ENCODE measurements around the gene CLEC4C. TPM values are rescaled to one million over a fixed set of nuclear protein-coding genes. Genes with fewer than 3 reads are reported as not detected.

Gene CLEC4C
- total and polyA plus RNA-seq, 2 experiments from 2014 or later: not detected

DNA sequence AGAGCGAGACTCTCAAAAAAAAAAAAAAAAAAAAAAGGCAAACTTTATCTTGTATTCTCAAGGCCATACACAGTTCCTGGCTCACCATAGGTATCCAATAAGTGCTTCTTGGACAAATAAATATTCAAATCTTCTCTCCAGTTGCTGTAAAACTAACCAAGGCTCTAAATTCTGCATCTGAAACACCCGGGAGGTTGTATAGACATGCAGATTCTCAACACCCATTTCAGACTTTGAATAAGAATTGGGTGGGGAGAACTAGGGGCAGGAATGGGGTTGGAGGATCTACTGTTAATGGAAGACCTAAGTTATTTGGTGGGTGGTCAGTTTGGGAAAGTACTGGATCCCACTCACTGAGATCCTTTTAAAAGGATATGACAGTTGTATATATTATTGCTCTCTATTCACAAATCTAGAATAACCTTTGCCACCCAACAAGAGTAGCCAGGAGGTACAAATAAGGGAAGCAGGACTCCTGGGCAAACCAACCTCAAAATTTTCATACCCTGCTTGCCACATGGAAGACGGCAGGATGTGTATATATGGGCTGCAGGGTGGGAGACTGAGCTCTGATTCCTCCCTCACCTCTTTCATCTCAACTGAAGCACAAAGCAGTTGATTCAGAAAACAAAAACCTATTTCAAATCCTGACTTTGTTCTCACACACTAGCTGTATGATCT is 52.5 kb downstream of the CLEC4C start:
- TF ChIP-seq, protein P1, sequence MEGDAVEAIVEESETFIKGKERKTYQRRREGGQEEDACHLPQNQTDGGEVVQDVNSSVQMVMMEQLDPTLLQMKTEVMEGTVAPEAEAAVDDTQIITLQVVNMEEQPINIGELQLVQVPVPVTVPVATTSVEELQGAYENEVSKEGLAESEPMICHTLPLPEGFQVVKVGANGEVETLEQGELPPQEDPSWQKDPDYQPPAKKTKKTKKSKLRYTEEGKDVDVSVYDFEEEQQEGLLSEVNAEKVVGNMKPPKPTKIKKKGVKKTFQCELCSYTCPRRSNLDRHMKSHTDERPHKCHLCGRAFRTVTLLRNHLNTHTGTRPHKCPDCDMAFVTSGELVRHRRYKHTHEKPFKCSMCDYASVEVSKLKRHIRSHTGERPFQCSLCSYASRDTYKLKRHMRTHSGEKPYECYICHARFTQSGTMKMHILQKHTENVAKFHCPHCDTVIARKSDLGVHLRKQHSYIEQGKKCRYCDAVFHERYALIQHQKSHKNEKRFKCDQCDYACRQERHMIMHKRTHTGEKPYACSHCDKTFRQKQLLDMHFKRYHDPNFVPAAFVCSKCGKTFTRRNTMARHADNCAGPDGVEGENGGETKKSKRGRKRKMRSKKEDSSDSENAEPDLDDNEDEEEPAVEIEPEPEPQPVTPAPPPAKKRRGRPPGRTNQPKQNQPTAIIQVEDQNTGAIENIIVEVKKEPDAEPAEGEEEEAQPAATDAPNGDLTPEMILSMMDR (IDR thresholded peaks at IDR 0.05; ENCODE audit: low read depth, low read length): no peak
- no peaks in the 10 kb centered on the region for H3K27me3 ChIP-seq
- no peak overlapping the region for H3K4me3 ChIP-seq
- H3K36me3 ChIP-seq: no peaks in the 10 kb centered on the region
- no peak overlapping the region for H3K27ac ChIP-seq
- H3K4me1 ChIP-seq (ENCODE audit: low read depth): peaks cover 14% of the 10 kb centered on the region
- H3K9me3 ChIP-seq (ENCODE audit: low read depth): no peaks in the 10 kb centered on the region
- DNase-seq (ENCODE audit: low read depth in 1 of 2, low spot score in 1 of 2): no peak

GRCh38 chr12:7693793-7694192 is 53.4 kb downstream of the CLEC4C start:
- no peak overlapping the region for H3K27ac ChIP-seq
- H3K4me1 ChIP-seq (ENCODE audit: low read depth): peaks cover 14% of the 10 kb centered on the region
- H3K4me3 ChIP-seq: no peak overlapping the region
- no peaks in the 10 kb centered on the region for H3K36me3 ChIP-seq
- H3K27me3 ChIP-seq: no peaks in the 10 kb centered on the region
- no peaks in the 10 kb centered on the region for H3K9me3 ChIP-seq (ENCODE audit: low read depth)
- TF ChIP-seq, protein P1 (IDR thresholded peaks at IDR 0.05; ENCODE audit: low read depth, low read length): no peak
- DNase-seq (ENCODE audit: low read depth in 1 of 2, low spot score in 1 of 2): no peak

DNA sequence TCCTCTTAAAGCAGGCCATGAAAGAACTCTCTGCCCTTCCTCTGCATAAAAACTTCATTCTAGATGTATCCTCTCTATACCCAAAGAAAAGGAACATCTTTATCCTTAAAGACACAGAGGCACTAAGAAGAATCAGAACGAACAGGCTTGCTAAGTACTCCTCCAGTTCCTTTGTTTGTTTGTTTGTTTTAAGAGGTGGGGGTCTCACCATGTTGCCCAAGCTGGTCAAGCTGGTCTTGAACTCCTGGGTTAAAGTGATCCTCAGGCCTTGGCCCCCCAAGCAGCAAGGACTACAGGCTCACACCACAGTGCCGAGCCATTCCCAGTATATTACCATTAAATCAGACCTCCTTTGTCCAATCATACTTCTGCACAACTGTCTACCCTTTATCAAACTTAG is 65.6 kb downstream of the CLEC4C start:
- TF ChIP-seq, protein P1 (IDR thresholded peaks at IDR 0.05; ENCODE audit: low read depth, low read length): no peak
- H3K27ac ChIP-seq: no peak overlapping the region
- no peaks in the 10 kb centered on the region for H3K4me1 ChIP-seq (ENCODE audit: low read depth)
- no peak overlapping the region for H3K4me3 ChIP-seq
- no peaks in the 10 kb centered on the region for H3K27me3 ChIP-seq
- no peak for DNase-seq (ENCODE audit: low read depth in 1 of 2, low spot score in 1 of 2)
- H3K36me3 ChIP-seq: no peaks in the 10 kb centered on the region
- H3K9me3 ChIP-seq (ENCODE audit: low read depth): no peaks in the 10 kb centered on the region

Other genes with a start within 250 kb of the CLEC4C start
- 0.06 TPM in 1 of 2 replicates, not detected in the other for gene CD163, start 243.6 kb downstream of the CLEC4C start, total RNA-seq
- gene CD163, start 243.6 kb downstream of the CLEC4C start, polyA plus RNA-seq: not detected in 2 replicates
- not detected in 2 replicates for gene APOBEC1, start 81.5 kb downstream of the CLEC4C start, total RNA-seq
- gene APOBEC1, start 81.5 kb downstream of the CLEC4C start, polyA plus RNA-seq: not detected in 2 replicates
- not detected in 2 replicates for gene GDF3, start 51.6 kb downstream of the CLEC4C start, total RNA-seq
- gene GDF3, start 51.6 kb downstream of the CLEC4C start, polyA plus RNA-seq: 0.35 TPM in 1 of 2 replicates, not detected in the other
- not detected in 2 replicates for gene DPPA3, start 35.9 kb downstream of the CLEC4C start, total RNA-seq
- gene DPPA3, start 35.9 kb downstream of the CLEC4C start, polyA plus RNA-seq: not detected in 2 replicates
- not detected in 2 replicates for gene NANOGNB, start 17.8 kb upstream of the CLEC4C start, total RNA-seq
- gene NANOGNB, start 17.8 kb upstream of the CLEC4C start, polyA plus RNA-seq: not detected in 2 replicates
- gene NANOG, start 42.0 kb upstream of the CLEC4C start, total RNA-seq: 0.06 and 0.78 TPM in 2 replicates
- gene NANOG, start 42.0 kb upstream of the CLEC4C start, polyA plus RNA-seq: 0.24 TPM in 1 of 2 replicates, not detected in the other
- gene SLC2A14, start 125.5 kb upstream of the CLEC4C start, total RNA-seq: 0.07 TPM in 1 of 2 replicates, not detected in the other
- gene SLC2A14, start 125.5 kb upstream of the CLEC4C start, polyA plus RNA-seq: 0.26 and 0.47 TPM in 2 replicates
- 251 and 267 TPM in 2 replicates for gene SLC2A3, start 188.8 kb upstream of the CLEC4C start, total RNA-seq
- 349 and 363 TPM in 2 replicates for gene SLC2A3, start 188.8 kb upstream of the CLEC4C start, polyA plus RNA-seq